Measurements from ENCODE around the gene ADORA3.

DNA sequence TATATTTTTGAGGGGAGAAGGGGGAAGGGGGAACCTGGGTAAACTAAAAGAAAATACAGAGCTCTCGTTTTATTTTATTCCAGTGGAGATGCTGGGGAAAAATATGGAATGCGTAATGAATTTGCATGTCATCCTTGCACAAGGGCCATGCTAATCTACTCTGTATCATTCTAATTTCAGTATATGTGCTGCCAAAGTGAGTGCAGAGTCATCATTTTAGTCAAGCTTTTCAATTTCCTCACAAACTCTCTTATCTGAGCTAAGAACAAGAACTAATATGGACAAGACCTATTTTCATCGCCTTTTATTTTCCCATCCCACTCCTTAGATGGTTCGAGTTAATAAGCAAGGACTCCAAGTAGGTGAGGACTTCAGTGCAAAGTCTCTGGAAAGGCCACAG, 13.2 kb downstream of the ADORA3 start:
- TF ChIP-seq, protein P1, sequence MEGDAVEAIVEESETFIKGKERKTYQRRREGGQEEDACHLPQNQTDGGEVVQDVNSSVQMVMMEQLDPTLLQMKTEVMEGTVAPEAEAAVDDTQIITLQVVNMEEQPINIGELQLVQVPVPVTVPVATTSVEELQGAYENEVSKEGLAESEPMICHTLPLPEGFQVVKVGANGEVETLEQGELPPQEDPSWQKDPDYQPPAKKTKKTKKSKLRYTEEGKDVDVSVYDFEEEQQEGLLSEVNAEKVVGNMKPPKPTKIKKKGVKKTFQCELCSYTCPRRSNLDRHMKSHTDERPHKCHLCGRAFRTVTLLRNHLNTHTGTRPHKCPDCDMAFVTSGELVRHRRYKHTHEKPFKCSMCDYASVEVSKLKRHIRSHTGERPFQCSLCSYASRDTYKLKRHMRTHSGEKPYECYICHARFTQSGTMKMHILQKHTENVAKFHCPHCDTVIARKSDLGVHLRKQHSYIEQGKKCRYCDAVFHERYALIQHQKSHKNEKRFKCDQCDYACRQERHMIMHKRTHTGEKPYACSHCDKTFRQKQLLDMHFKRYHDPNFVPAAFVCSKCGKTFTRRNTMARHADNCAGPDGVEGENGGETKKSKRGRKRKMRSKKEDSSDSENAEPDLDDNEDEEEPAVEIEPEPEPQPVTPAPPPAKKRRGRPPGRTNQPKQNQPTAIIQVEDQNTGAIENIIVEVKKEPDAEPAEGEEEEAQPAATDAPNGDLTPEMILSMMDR (conservative IDR thresholded peaks at IDR 0.05; ENCODE audit: low read length): no peak
- no peak for TF ChIP-seq EZH2phosphoT487 (IDR thresholded peaks at IDR 0.05; ENCODE audit: borderline replicate concordance, low read depth, low read length)
